Activated gamma-delta T cell treated with anti-CD3 and anti-CD28 coated beads, Interleukin-2, amount 50 U/mL, for 16 hours (primary cell): ENCODE data around the gene CCM2.

ENCODE experiments used
- DNase-seq: peaks from one replicate; pipeline ENCODE4 v3.0.0-alpha.2; 2020; ENCODE audit warnings: low read depth

The CCM2 gene

GRCh38 chr7:44969049-44969700, 30.8 kb upstream of the CCM2 start:
- DNase-seq = no peak

- no peak for DNase-seq
Measured at GRCh38 chr7:44969701-44970522, 30.1 kb upstream of the CCM2 start.

GRCh38 chr7:44970523-44971051, 29.4 kb upstream of the CCM2 start:
- DNase-seq = no peak

- DNase-seq = no peak
Measured at GRCh38 chr7:44971188-44971901, 28.7 kb upstream of the CCM2 start.

- no peak for DNase-seq
Measured at GRCh38 chr7:44971902-44972441, 28.0 kb upstream of the CCM2 start.

GRCh38 chr7:44972562-44972961, 27.4 kb upstream of the CCM2 start:
- no peak for DNase-seq

- DNase-seq = no peak
Measured at GRCh38 chr7:44973610-44974401, 26.2 kb upstream of the CCM2 start.

- no peak for DNase-seq
Measured at GRCh38 chr7:44974549-44974948, 25.5 kb upstream of the CCM2 start.

GRCh38 chr7:44975331-44976039, 24.5 kb upstream of the CCM2 start:
- no peak for DNase-seq

GRCh38 chr7:44976040-44976745, 23.8 kb upstream of the CCM2 start:
- DNase-seq = no peak

- DNase-seq = no peak
Measured at GRCh38 chr7:44976746-44977196, 23.2 kb upstream of the CCM2 start.

- peak; percentile 58 for DNase-seq
Measured at GRCh38 chr7:44977304-44977958, 22.6 kb upstream of the CCM2 start.

- DNase-seq = no peak
Measured at GRCh38 chr7:44977959-44978335, 22.1 kb upstream of the CCM2 start.

GRCh38 chr7:44978511-44979366, 21.3 kb upstream of the CCM2 start, which contains the start of gene MYO1G:
Gene MYO1G (minus strand): TSS chr7:44979015. CDS start chr7:44978961, 54 bp downstream.
- DNase-seq = peak; percentile 84

- no peak for DNase-seq
Measured at GRCh38 chr7:44979481-44980392, 20.3 kb upstream of the CCM2 start.

- peak; percentile 56 for DNase-seq
Measured at GRCh38 chr7:44980393-44981034, 19.5 kb upstream of the CCM2 start.
